ENCODE results near the gene MYH7.

Gene MYH7

DNA sequence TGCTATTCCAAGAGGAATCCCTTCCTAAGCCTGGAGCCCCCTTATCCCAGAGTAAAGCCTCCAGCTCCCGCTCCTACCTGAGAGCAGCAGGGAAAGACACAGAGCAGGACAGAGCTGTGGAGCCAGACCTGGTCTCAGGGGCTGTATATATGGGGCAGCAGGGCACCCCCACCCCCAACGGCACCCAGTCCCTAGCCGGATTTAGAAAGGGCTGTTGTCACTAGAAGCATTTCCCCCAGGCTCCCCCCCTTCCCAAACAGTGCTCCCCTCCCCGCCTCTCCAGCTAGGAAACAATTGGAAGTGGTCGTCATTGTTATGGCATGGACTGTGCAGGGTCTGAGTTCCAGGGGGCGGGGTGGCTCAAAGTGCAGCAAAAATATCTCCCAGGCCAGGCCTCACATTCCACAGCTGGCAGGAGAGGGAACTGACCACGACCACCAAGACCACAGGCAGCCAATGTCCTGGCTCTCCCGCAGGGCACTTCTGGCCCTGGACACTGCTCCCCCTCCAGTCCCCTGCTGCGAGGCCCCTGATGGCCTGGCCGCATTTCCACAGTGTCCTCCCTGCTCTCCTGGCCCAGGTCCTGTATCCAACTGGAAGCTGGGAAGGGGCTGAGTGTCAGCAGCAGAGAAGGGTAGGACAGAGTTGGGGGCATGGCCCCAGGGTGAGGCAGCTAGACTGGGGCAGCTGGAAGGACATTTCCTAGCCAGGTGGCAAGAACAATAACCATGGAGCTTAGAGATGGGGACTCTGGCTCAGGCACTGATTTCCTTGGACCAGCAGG is at the start of gene MYH7:
MYH7 (minus strand) TSS at position 118 of the 784 bp plus-strand sequence. CDS start 1,928 bp downstream, outside the sequence.
- Histone ChIP-seq H3K4me1 (ENCODE audit: low read depth, poor library complexity, severe bottlenecking) (no peaks in the 10 kb centered on the region), H3K9ac (no peak within 1 kb of the TSS), H3K27me3 (ENCODE audit: insufficient read depth, low read depth) (no peaks in the 10 kb centered on the region), H3K4me3 (IDR thresholded peaks at IDR 0.05; ENCODE audit: insufficient read depth, low read depth, low read length) (no peak within 1 kb of the TSS), H3K27ac (no peak within 1 kb of the TSS), H2AFZ (ENCODE audit: low read depth) (no peak within 1 kb of the TSS), H3K36me3 (ENCODE audit: insufficient read depth) (no peaks in the 10 kb centered on the region), H3K79me2 (ENCODE audit: insufficient read depth, low read depth) (no peaks in the 10 kb centered on the region), H4K20me1 (ENCODE audit: insufficient read depth) (no peaks in the 10 kb centered on the region), H3K4me2 (no peak within 1 kb of the TSS)
- TF ChIP-seq, protein P1, sequence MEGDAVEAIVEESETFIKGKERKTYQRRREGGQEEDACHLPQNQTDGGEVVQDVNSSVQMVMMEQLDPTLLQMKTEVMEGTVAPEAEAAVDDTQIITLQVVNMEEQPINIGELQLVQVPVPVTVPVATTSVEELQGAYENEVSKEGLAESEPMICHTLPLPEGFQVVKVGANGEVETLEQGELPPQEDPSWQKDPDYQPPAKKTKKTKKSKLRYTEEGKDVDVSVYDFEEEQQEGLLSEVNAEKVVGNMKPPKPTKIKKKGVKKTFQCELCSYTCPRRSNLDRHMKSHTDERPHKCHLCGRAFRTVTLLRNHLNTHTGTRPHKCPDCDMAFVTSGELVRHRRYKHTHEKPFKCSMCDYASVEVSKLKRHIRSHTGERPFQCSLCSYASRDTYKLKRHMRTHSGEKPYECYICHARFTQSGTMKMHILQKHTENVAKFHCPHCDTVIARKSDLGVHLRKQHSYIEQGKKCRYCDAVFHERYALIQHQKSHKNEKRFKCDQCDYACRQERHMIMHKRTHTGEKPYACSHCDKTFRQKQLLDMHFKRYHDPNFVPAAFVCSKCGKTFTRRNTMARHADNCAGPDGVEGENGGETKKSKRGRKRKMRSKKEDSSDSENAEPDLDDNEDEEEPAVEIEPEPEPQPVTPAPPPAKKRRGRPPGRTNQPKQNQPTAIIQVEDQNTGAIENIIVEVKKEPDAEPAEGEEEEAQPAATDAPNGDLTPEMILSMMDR (conservative IDR thresholded peaks at IDR 0.05; ENCODE audit: low read depth, low read length): no peak

DNA sequence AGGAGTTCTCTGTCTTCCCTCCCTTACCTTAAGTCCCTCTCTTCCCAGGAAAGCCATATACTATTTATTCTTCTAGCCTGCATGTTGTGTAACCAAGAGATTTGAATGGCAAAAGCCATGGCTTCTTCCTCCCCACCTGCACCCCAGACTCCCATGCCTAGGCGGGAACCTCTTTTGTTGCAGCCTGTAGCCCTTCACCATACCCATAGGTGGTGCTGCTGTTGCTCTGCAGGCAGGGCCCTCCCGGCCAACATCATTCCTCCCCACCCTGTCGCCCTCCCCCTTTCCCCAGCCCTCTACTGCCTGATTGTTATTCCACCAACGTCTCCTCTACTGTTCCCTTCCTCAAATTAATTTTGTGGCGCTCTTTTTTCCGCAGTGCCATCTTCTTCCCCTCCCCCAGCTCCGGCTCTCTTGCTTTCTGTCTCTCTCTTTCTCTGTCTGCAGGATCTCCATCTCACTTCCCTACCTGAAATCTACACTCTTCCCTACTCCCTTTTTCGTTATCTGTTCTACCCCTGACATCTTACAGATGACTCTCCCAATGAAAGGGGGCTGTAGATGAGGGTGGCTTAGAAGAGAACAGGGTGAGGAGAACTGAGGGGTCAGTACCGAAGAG is 47.9 kb upstream of the MYH7 start:
- TF ChIP-seq, protein P1 (conservative IDR thresholded peaks at IDR 0.05; ENCODE audit: low read depth, low read length): no peak
- H2AFZ ChIP-seq (ENCODE audit: low read depth): no peak overlapping the region
- no peaks in the 10 kb centered on the region for H3K27me3 ChIP-seq (ENCODE audit: insufficient read depth, low read depth)
- no peak overlapping the region for H3K27ac ChIP-seq
- H3K9ac ChIP-seq: no peak overlapping the region
- no peaks in the 10 kb centered on the region for H3K36me3 ChIP-seq (ENCODE audit: insufficient read depth)
- no peaks in the 10 kb centered on the region for H3K79me2 ChIP-seq (ENCODE audit: insufficient read depth, low read depth)
- H4K20me1 ChIP-seq (ENCODE audit: insufficient read depth): no peaks in the 10 kb centered on the region
- no peaks in the 10 kb centered on the region for H3K4me1 ChIP-seq (ENCODE audit: low read depth, poor library complexity, severe bottlenecking)
- H3K4me2 ChIP-seq: no peak overlapping the region
- H3K4me3 ChIP-seq (IDR thresholded peaks at IDR 0.05; ENCODE audit: insufficient read depth, low read depth, low read length): no peak overlapping the region

- no peak overlapping the region for H3K4me2 ChIP-seq
- no peaks in the 10 kb centered on the region for H3K4me1 ChIP-seq (ENCODE audit: low read depth, poor library complexity, severe bottlenecking)
- no peak overlapping the region for H3K4me3 ChIP-seq (IDR thresholded peaks at IDR 0.05; ENCODE audit: insufficient read depth, low read depth, low read length)
- no peaks in the 10 kb centered on the region for H3K36me3 ChIP-seq (ENCODE audit: insufficient read depth)
- no peaks in the 10 kb centered on the region for H3K79me2 ChIP-seq (ENCODE audit: insufficient read depth, low read depth)
- H3K27ac ChIP-seq: no peak overlapping the region
- no peaks in the 10 kb centered on the region for H3K27me3 ChIP-seq (ENCODE audit: insufficient read depth, low read depth)
- no peak overlapping the region for H2AFZ ChIP-seq (ENCODE audit: low read depth)
- TF ChIP-seq, protein P1 (conservative IDR thresholded peaks at IDR 0.05; ENCODE audit: low read depth, low read length): no peak
- H4K20me1 ChIP-seq (ENCODE audit: insufficient read depth): no peaks in the 10 kb centered on the region
- no peak overlapping the region for H3K9ac ChIP-seq
These were observed 47.3 kb upstream of the MYH7 start for GRCh38 chr14:23482823-23483148.

DNA sequence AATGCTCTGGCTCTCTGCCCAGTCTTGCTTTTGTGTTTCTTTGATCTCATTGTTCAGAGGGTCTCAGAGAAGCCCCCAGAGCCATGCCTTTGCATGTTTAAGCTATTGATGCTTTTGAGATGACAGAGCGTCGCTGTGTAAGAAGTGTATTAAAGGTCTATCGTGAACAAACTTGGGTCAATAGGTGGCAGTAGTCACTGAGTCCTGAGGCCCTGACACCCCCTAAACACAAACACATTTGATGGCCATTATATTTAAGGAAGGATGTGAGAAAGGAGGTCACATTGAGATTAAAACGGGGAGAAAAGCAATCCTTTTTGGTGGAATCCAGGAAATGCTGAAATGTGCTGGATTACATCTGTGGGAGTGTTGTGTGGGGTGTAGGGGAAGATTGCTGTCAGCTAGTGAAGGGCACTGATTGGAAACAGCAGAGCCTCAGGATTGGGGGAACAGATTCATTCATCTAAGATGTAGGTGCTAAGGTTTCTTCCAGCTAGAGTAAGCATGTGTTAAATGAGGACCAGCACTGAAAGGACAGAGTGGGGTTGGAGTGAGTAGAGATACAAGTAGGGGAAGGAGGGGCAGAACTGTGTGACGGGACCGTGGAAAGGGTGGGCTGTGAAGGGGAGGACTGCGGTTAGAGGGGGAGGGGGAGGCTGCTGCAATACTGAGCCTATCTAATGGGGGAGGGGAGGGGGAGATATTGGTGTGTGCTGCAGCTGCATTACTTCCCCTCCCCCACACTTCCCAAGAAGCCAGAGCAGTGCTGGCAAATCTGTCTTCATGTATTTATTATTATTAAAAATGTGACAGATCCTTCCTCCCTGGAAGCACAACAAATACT is 46.7 kb upstream of the MYH7 start:
- TF ChIP-seq, protein P1 (conservative IDR thresholded peaks at IDR 0.05; ENCODE audit: low read depth, low read length): no peak
- no peaks in the 10 kb centered on the region for H4K20me1 ChIP-seq (ENCODE audit: insufficient read depth)
- H2AFZ ChIP-seq (ENCODE audit: low read depth): no peak overlapping the region
- no peak overlapping the region for H3K9ac ChIP-seq
- H3K36me3 ChIP-seq (ENCODE audit: insufficient read depth): no peaks in the 10 kb centered on the region
- H3K27me3 ChIP-seq (ENCODE audit: insufficient read depth, low read depth): no peaks in the 10 kb centered on the region
- H3K4me2 ChIP-seq: no peak overlapping the region
- no peak overlapping the region for H3K27ac ChIP-seq
- no peaks in the 10 kb centered on the region for H3K79me2 ChIP-seq (ENCODE audit: insufficient read depth, low read depth)
- no peaks in the 10 kb centered on the region for H3K4me1 ChIP-seq (ENCODE audit: low read depth, poor library complexity, severe bottlenecking)
- no peak overlapping the region for H3K4me3 ChIP-seq (IDR thresholded peaks at IDR 0.05; ENCODE audit: insufficient read depth, low read depth, low read length)
